HepG2 (cell line): Measurements from ENCODE around the gene KCNK2. TPM values are rescaled to one million over a fixed set of nuclear protein-coding genes. Genes with fewer than 3 reads are reported as not detected.

Experiments used
- ATAC-seq: fragments of 200-7000 bp; cut with Tn5 transposase; 3 replicates; pipeline ENCODE4 v1.9.1; 2020; ENCODE audit warnings: mild to moderate bottlenecking, moderate library complexity
- BruUV-seq: library from RNA; stranded (reverse); fragments of 400-500 nt; replicated peaks from 2 replicates; lab custom pipeline; 2021; lab: Mats Ljungman, UMichigan
- CTCF ChIA-PET: fragments of 300-600 bp; formaldehyde crosslinking; extraction: SDS; loops from one replicate; lab custom pipeline; 2021; ENCODE audit warnings: low total read pairs, inconsistent platforms, low intra/inter-chr PET ratio; lab: Yijun Ruan, JAX
- POLR2A ChIA-PET: fragments of 350-600 bp; sonication (Branson Sonifier 250); formaldehyde crosslinking; loops from one replicate; lab custom pipeline; 2020; ENCODE audit warnings: antibody characterized with exemption, inconsistent platforms; lab: Yijun Ruan, JAX
- DNase-seq: peaks from one replicate; pipeline ENCODE4 v3.0.0-alpha.2; 2015; ENCODE audit warnings: low spot score
- FAIRE-seq: peaks from 3 replicates; lab custom pipeline; 2011; peaks lifted over from hg19 to GRCh38; lab: Jason Lieb, UNC
- H2AFZ ChIP-seq: one replicate; pipeline ENCODE4 v1.6.1; 2011; ENCODE audit warnings: low read length, inconsistent platforms
- H3K27ac ChIP-seq: fragments of 300-600 bp; 3 replicates; pipeline ENCODE4 v1.8.0; 2011; ENCODE audit warnings: mixed run types, mild to moderate bottlenecking, mixed read lengths, low read length, inconsistent platforms; ENCODE audit not compliant: insufficient read depth; ENCODE audit errors: extremely low read length
- H3K27me3 ChIP-seq, 2 experiments: fragments of 200-600 bp in 1 of 2; 2 replicates in 1 of 2; 3 replicates in 1 of 2; pipeline versions ENCODE4 v1.6.0 to v1.8.0; 2011; ENCODE audit warnings: low read length in 2 of 2, mild to moderate bottlenecking in 2 of 2, moderate library complexity in 2 of 2, inconsistent platforms in 1 of 2; ENCODE audit not compliant: insufficient read depth in 2 of 2, control insufficient read depth in 1 of 2
- H3K36me3 ChIP-seq, 2 experiments: fragments of 200-600 bp in 1 of 2; replicated peaks in 1 of 2; 2 replicates in 1 of 2; 3 replicates in 1 of 2; pipeline versions ENCODE4 v1.5.1 to v1.8.0; 2011; ENCODE audit warnings: low read length in 2 of 2, inconsistent platforms in 1 of 2; ENCODE audit not compliant: insufficient read depth in 2 of 2, control insufficient read depth in 1 of 2
- H3K4me1 ChIP-seq: 2 replicates; pipeline ENCODE4 v1.5.1; 2012; ENCODE audit warnings: low read length, inconsistent platforms; ENCODE audit not compliant: insufficient read depth
- H3K4me2 ChIP-seq: 2 replicates; pipeline ENCODE4 v1.6.0; 2011; ENCODE audit warnings: low read depth, low read length, inconsistent platforms
- H3K4me3 ChIP-seq, 3 experiments: fragments of 200-600 bp in 1 of 3; sonication (generic), shearing (Covaris generic) in 1 of 3; replicated peaks in 1 of 3; 2 replicates each; pipeline ENCODE4 v1.5.1; 2011 to 2016; ENCODE audit warnings: low read length in 3 of 3, inconsistent platforms in 2 of 3, low read depth in 2 of 3, mild to moderate bottlenecking in 2 of 3, control low read depth in 1 of 3, mixed read lengths in 1 of 3; ENCODE audit not compliant: insufficient read depth in 1 of 3
- H3K79me2 ChIP-seq: one replicate; pipeline ENCODE4 v1.6.1; 2011; ENCODE audit warnings: low read length, inconsistent platforms; ENCODE audit not compliant: insufficient read depth
- H3K9ac ChIP-seq: 2 replicates; pipeline ENCODE4 v1.6.0; 2011; ENCODE audit warnings: mild to moderate bottlenecking, low read depth, low read length, inconsistent platforms; ENCODE audit not compliant: insufficient read depth
- H3K9me3 ChIP-seq: 2 replicates; pipeline ENCODE4 v1.5.1; 2012; ENCODE audit warnings: mild to moderate bottlenecking, low read length
- H4K20me1 ChIP-seq: 2 replicates; pipeline ENCODE4 v1.6.0; 2011; ENCODE audit warnings: inconsistent platforms, mild to moderate bottlenecking, low read length, moderate library complexity; ENCODE audit not compliant: insufficient read depth
- ATF1 ChIP-seq: IDR thresholded peaks from 2 replicates; pipeline ENCODE4 v1.6.1; 2016; ENCODE audit warnings: mild to moderate bottlenecking, control low read depth
- SOX6 ChIP-seq, 2 experiments: fragments of 450-650 bp in 1 of 2; sonication (generic) in 1 of 2; formaldehyde crosslinking in 1 of 2; IDR thresholded peaks; 2 replicates each; pipeline versions ENCODE4 v1.4.0 to v1.6.1; 2017 to 2020; ENCODE audit warnings: antibody characterized with exemption in 1 of 2, mild to moderate bottlenecking in 1 of 2, missing genetic modification reagents in 1 of 2
- SP140L ChIP-seq: sonication (generic); formaldehyde crosslinking; IDR thresholded peaks from 2 replicates; pipeline ENCODE4 v1.4.0; 2020; ENCODE audit warnings: missing genetic modification reagents, borderline replicate concordance
- TSC22D2 ChIP-seq: sonication (generic); formaldehyde crosslinking; IDR thresholded peaks from 2 replicates; pipeline ENCODE4 v1.5.1; 2020; ENCODE audit warnings: missing genetic modification reagents, mild to moderate bottlenecking, borderline replicate concordance
- ZNF687 ChIP-seq: sonication (generic); formaldehyde crosslinking; IDR thresholded peaks from 2 replicates; pipeline ENCODE4 v1.5.1; 2020; ENCODE audit warnings: mild to moderate bottlenecking, missing genetic modification reagents, moderate library complexity
- WGBS: methylation state at CpG from one replicate; pipeline ENCODE4 v1.1.6; 2017; ENCODE audit warnings: low lambda C conversion rate; 5-methylcytosine and 5-hydroxymethylcytosine counted together
- in situ Hi-C: cut with HindIII; loops from 2 replicates; pipeline ENCODE4 v1.10.0; 2017; ENCODE audit warnings: low pct_unique_long_range_greater_than_20kb; ENCODE audit not compliant: extremely low pct_ligation_motif_present
- intact Hi-C: fragments of 100-400 bp; cut with micrococcal nuclease; formaldehyde crosslinking; loops from one replicate; pipeline ENCODE4 v1.10.0; 2022; ENCODE audit not compliant: unreplicated experiment
- polyA plus RNA-seq, 8 experiments: library from polyadenylated mRNA; depleted of rRNA in 3 of 8; stranded (reverse) in 7 of 8; unstranded in 1 of 8; fragments of >200 nt; fragmentation: Illumina TruSeq in 4 of 8; extraction: Trizol in 4 of 8; gene quantifications; 2 replicates each; pipeline versions ENCODE4 v1.2.1 to v1.2.3, GENCODE V29; 2011 to 2016; ENCODE audit warnings: low read depth in 4 of 8, missing spikeins in 1 of 8, mixed read lengths in 1 of 8; ENCODE audit not compliant: insufficient read depth in 1 of 8
- total RNA-seq, 5 experiments: library from RNA; depleted of rRNA; stranded (reverse); fragments of >200 nt; fragmentation: Illumina TruSeq; extraction: Trizol; gene quantifications; 2 replicates each; pipeline ENCODE4 v1.2.3, GENCODE V29; 2016; ENCODE audit warnings: low read depth in 1 of 5
- TF ChIP-seq, protein P1 (sequence below): sonication (generic); formaldehyde crosslinking; conservative IDR thresholded peaks from 2 replicates; pipeline ENCODE4 v1.4.0; 2020; ENCODE audit warnings: missing genetic modification reagents

Gene KCNK2
- total and polyA plus RNA-seq, 2 of the 13 experiments (the other 11 are each of a cell fraction or from before 2014, with no cell fraction given) = not detected

- no peaks in the 10 kb centered on the region for H4K20me1 ChIP-seq
- no peaks in the 10 kb centered on the region for H3K9me3 ChIP-seq
- H3K36me3 ChIP-seq = no peaks in the 10 kb centered on the region
- H3K4me3 ChIP-seq = no peak overlapping the region
- ATAC-seq = no peak
- H3K27ac ChIP-seq = no peak overlapping the region
- 26% methylated on average over 2 of the region's 2 CpGs for WGBS
- in situ Hi-C loops = no loop called here
- no TSS peak for BruUV-seq
- peaks cover 0 to 25% of the 10 kb centered on the region in 2 experiments; a peak in 2 of 5 replicates for H3K27me3 ChIP-seq
- no peak overlapping the region for H2AFZ ChIP-seq
- TF ChIP-seq ATF1 (CRISPR knock-in tag) (no peak), TSC22D2 (CRISPR knock-in tag) (no peak), SOX6 (IDR thresholded peaks at IDR 0.05) (no peak), SOX6 (CRISPR knock-in tag; IDR thresholded peaks at IDR 0.05) (no peak), SP140L (CRISPR knock-in tag) (no peak), ZNF687 (no peak)
- TF ChIP-seq, protein P1, sequence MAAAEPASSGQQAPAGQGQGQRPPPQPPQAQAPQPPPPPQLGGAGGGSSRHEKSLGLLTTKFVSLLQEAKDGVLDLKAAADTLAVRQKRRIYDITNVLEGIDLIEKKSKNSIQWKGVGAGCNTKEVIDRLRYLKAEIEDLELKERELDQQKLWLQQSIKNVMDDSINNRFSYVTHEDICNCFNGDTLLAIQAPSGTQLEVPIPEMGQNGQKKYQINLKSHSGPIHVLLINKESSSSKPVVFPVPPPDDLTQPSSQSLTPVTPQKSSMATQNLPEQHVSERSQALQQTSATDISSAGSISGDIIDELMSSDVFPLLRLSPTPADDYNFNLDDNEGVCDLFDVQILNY = no peak
- H3K4me2 ChIP-seq = no peak overlapping the region
- CTCF ChIA-PET = no interaction called here
- DNase-seq = no peak
- H3K79me2 ChIP-seq = no peaks in the 10 kb centered on the region
- intact Hi-C loops = no loop called here
- POLR2A ChIA-PET = no interaction called here
- H3K4me1 ChIP-seq = no peaks in the 10 kb centered on the region
- no peak overlapping the region for H3K9ac ChIP-seq
- FAIRE-seq = no peak
These were observed 5.1 kb downstream of the KCNK2 start for GRCh38 chr1:215087603-215088002.
